GM19193 (cell line): ENCODE results near the gene INO80.
A peak's percentile ranks its signal among the peaks of the same experiment; 100 is the strongest.

Experiments used
- POLR2A ChIP-seq: IDR thresholded peaks from 4 replicates; pipeline ENCODE4 v1.6.1; 2011; ENCODE audit not compliant: insufficient read depth, insufficient read length; ENCODE audit errors: extremely low read depth

INO80 gene

GRCh38 chr15:40941528-40942336, 174.3 kb downstream of the INO80 start:
- peak; percentile 66 for TF ChIP-seq POLR2A

GRCh38 chr15:40941068-40941527, 175.0 kb downstream of the INO80 start:
- no peak for TF ChIP-seq POLR2A

GRCh38 chr15:40940296-40940801, 175.7 kb downstream of the INO80 start:
- no peak for TF ChIP-seq POLR2A

- no peak for TF ChIP-seq POLR2A
These were observed 177.6 kb downstream of the INO80 start for GRCh38 chr15:40938536-40938870.

- no peak for TF ChIP-seq POLR2A
These were observed 178.1 kb downstream of the INO80 start for GRCh38 chr15:40937762-40938535.

- TF ChIP-seq POLR2A, result no peak
These were observed 179.1 kb downstream of the INO80 start for GRCh38 chr15:40936709-40937666.

- no peak for TF ChIP-seq POLR2A
These were observed 179.8 kb downstream of the INO80 start for GRCh38 chr15:40936234-40936708.

- TF ChIP-seq POLR2A, result no peak
These were observed 181.6 kb downstream of the INO80 start for GRCh38 chr15:40934457-40934856.

- TF ChIP-seq POLR2A, result no peak
These were observed 182.6 kb downstream of the INO80 start for GRCh38 chr15:40933517-40933902.

- no peak for TF ChIP-seq POLR2A
These were observed 183.2 kb downstream of the INO80 start for GRCh38 chr15:40932649-40933516.

GRCh38 chr15:40932156-40932555, 183.9 kb downstream of the INO80 start:
- TF ChIP-seq POLR2A, result no peak

- no peak for TF ChIP-seq POLR2A
These were observed 184.6 kb downstream of the INO80 start for GRCh38 chr15:40931300-40932142.

GRCh38 chr15:40930430-40931299, 185.4 kb downstream of the INO80 start:
- TF ChIP-seq POLR2A, result no peak
